Neural cell (in vitro differentiated cells): Measurements from ENCODE around the gene NF2. TPM values are rescaled to one million over a fixed set of nuclear protein-coding genes. Genes with fewer than 3 reads are reported as not detected.

Experiments used
- H2AFZ ChIP-seq: fragments of 200-600, 300-800 bp; sonication (generic), shearing (Covaris generic); 2 replicates; pipeline ENCODE4 v1.6.0; 2014; ENCODE audit warnings: low read depth, mild to moderate bottlenecking, antibody characterized with exemption, low read length, moderate library complexity
- H3F3A ChIP-seq: fragments of 200-600 bp; shearing (Covaris generic); 2 replicates; pipeline ENCODE4 v1.6.1; 2016; ENCODE audit warnings: mild to moderate bottlenecking, moderate library complexity, mixed read lengths, antibody characterized with exemption, low read length; ENCODE audit not compliant: insufficient read depth, poor library complexity, severe bottlenecking
- H3K27ac ChIP-seq: fragments of 200-600, 300-800 bp; sonication (generic), shearing (Covaris generic); 2 replicates; pipeline ENCODE4 v1.5.1; 2014; ENCODE audit warnings: mild to moderate bottlenecking, low read length, moderate library complexity
- H3K27me3 ChIP-seq: fragments of 300-800, 200-600 bp; sonication (generic), shearing (Covaris generic); 2 replicates; pipeline ENCODE4 v1.6.0; 2014; ENCODE audit warnings: mild to moderate bottlenecking, low read depth, low read length, moderate library complexity; ENCODE audit not compliant: insufficient read depth
- H3K36me3 ChIP-seq: fragments of 300-800, 200-600 bp; sonication (generic), shearing (Covaris generic); 2 replicates; pipeline ENCODE4 v1.5.1; 2014; ENCODE audit warnings: mild to moderate bottlenecking, antibody characterized with exemption, low read length, moderate library complexity; ENCODE audit not compliant: insufficient read depth
- H3K4me2 ChIP-seq: fragments of 300-800, 200-600 bp; sonication (generic), shearing (Covaris generic); 2 replicates; pipeline ENCODE4 v1.6.0; 2014; ENCODE audit warnings: mild to moderate bottlenecking, low read length
- H3K4me3 ChIP-seq: fragments of 300-800, 200-600 bp; sonication (generic), shearing (Covaris generic); 2 replicates; pipeline ENCODE4 v1.5.1; 2014; ENCODE audit warnings: mild to moderate bottlenecking, low read length, moderate library complexity
- H3K79me2 ChIP-seq: fragments of 200-600 bp; shearing (Covaris generic); replicated peaks from 2 replicates; pipeline ENCODE4 v1.6.0; 2014; ENCODE audit warnings: mild to moderate bottlenecking, low read length, moderate library complexity; ENCODE audit not compliant: insufficient read depth
- H3K9ac ChIP-seq: fragments of 300-800, 200-600 bp; sonication (generic), shearing (Covaris generic); 2 replicates; pipeline ENCODE4 v1.6.1; 2016; ENCODE audit warnings: mild to moderate bottlenecking, low read length, mixed read lengths
- H3K9me2 ChIP-seq: fragments of 200-600 bp; shearing (Covaris generic); 2 replicates; pipeline ENCODE4 v1.6.1; 2016; ENCODE audit warnings: mild to moderate bottlenecking, low read length, mixed read lengths; ENCODE audit not compliant: insufficient read depth
- H3K9me3 ChIP-seq: fragments of 200-600, 300-800 bp; sonication (generic), shearing (Covaris generic); 2 replicates; pipeline ENCODE4 v1.6.1; 2016; ENCODE audit warnings: mild to moderate bottlenecking, mixed run types, low read length, moderate library complexity, mixed read lengths
- H4K20me1 ChIP-seq: fragments of 200-600 bp; shearing (Covaris generic); 2 replicates; pipeline ENCODE4 v1.6.1; 2016; ENCODE audit warnings: mild to moderate bottlenecking, mixed run types; ENCODE audit not compliant: insufficient read depth
- CTCF ChIP-seq: fragments of 450-650 bp; IDR thresholded peaks from 2 replicates; pipeline ENCODE4 v1.5.1; 2014; ENCODE audit warnings: antibody characterized with exemption, mild to moderate bottlenecking, moderate library complexity; ENCODE audit not compliant: poor library complexity, severe bottlenecking
- EP300 ChIP-seq: fragments of 450-650 bp; conservative IDR thresholded peaks from 2 replicates; pipeline ENCODE4 v1.6.1; 2014; ENCODE audit warnings: antibody characterized with exemption, mild to moderate bottlenecking, moderate library complexity; ENCODE audit not compliant: poor library complexity, severe bottlenecking
- EZH2 ChIP-seq: fragments of 200-600, 300-800 bp; shearing (Covaris generic), sonication (generic); IDR thresholded peaks from 2 replicates; pipeline ENCODE4 v1.6.1; 2014; ENCODE audit warnings: antibody characterized with exemption, low read length, borderline replicate concordance, mild to moderate bottlenecking; ENCODE audit not compliant: insufficient read depth, poor library complexity, severe bottlenecking
- MXI1 ChIP-seq: fragments of 450-650 bp; conservative IDR thresholded peaks from 2 replicates; pipeline ENCODE4 v1.6.1; 2014; ENCODE audit warnings: antibody characterized with exemption, mild to moderate bottlenecking; ENCODE audit not compliant: poor library complexity, severe bottlenecking
- POLR2AphosphoS5 ChIP-seq: IDR thresholded peaks from 2 replicates; pipeline ENCODE4 v1.6.1; 2012
- RAD21 ChIP-seq: fragments of 450-650 bp; conservative IDR thresholded peaks from 2 replicates; pipeline ENCODE4 v1.6.1; 2014; ENCODE audit warnings: antibody characterized with exemption, mild to moderate bottlenecking, moderate library complexity
- REST ChIP-seq: IDR thresholded peaks from 2 replicates; pipeline ENCODE4 v1.6.1; 2012; ENCODE audit warnings: borderline replicate concordance
- SMC3 ChIP-seq: fragments of 450-650 bp; conservative IDR thresholded peaks from 2 replicates; pipeline ENCODE4 v1.6.1; 2014; ENCODE audit warnings: antibody characterized with exemption, mild to moderate bottlenecking, moderate library complexity; ENCODE audit not compliant: poor library complexity
- TAF1 ChIP-seq: IDR thresholded peaks from 2 replicates; pipeline ENCODE4 v1.6.1; 2012; ENCODE audit warnings: low read depth
- polyA plus RNA-seq: library from polyadenylated mRNA; depleted of rRNA; stranded (reverse); fragments of >200 nt; gene quantifications from 2 replicates; pipeline ENCODE4 v1.2.3, GENCODE V29; 2014

Gene NF2
- polyA plus RNA-seq, 1 donor from 2014 or later: 18.7 TPM

GRCh38 chr22:29717789-29718188, 114.4 kb downstream of the NF2 start:
- H3K9ac ChIP-seq: no peak overlapping the region

More at GRCh38 chr22:29717789-29718188, 114.4 kb downstream of the NF2 start:
- Histone ChIP-seq H3K9me3 (no peaks in the 10 kb centered on the region), H3K36me3 (no peaks in the 10 kb centered on the region), H3K9me2 (no peaks in the 10 kb centered on the region), H3K27me3 (peaks cover 38% of the 10 kb centered on the region), H3K27ac (no peak overlapping the region), H3K4me3 (no peak overlapping the region), H4K20me1 (no peaks in the 10 kb centered on the region), H3K4me2 (no peak overlapping the region), H3F3A (no peaks in the 10 kb centered on the region), H2AFZ (no peak overlapping the region), H3K79me2 (no peaks in the 10 kb centered on the region)
- no peak for TF ChIP-seq EP300
- TF ChIP-seq RAD21: no peak
- TF ChIP-seq MXI1: no peak
- no peak for TF ChIP-seq EZH2
- no peak for TF ChIP-seq SMC3
- no peak for TF ChIP-seq CTCF
- TF ChIP-seq REST: no peak
- no peak for TF ChIP-seq POLR2AphosphoS5
- no peak for TF ChIP-seq TAF1
